ENCODE measurements around the gene HNMT. TPM values are rescaled to one million over a fixed set of nuclear protein-coding genes. Genes with fewer than 3 reads are reported as not detected.
"Not testable (repeated sequence)": the region's sequence is repeated elsewhere in the genome, so short reads cannot be mapped to it uniquely, and the experiment has no call there.

Gene HNMT
- total RNA-seq, result not detected

- POLR2A ChIA-PET, result no interaction called here
- Mint-ChIP-seq H3K4me1 (no peaks in the 10 kb centered on the region), H3K4me3 (no peak within 1 kb of the TSS), H3K27me3 (peaks cover 2% of the 10 kb centered on the region), H3K36me3 (ENCODE audit: low read depth) (no peaks in the 10 kb centered on the region), H3K9me3 (peaks cover 2% of the 10 kb centered on the region), H3K27ac (no peak within 1 kb of the TSS)
- CTCF ChIA-PET, result no interaction called here
- no peak for DNase-seq
Observed at GRCh38 chr2:137964066-137964858, at the start of gene HNMT. Gene HNMT (plus strand): TSS chr2:137964473. CDS start chr2:137964492, 19 bp downstream.

DNA sequence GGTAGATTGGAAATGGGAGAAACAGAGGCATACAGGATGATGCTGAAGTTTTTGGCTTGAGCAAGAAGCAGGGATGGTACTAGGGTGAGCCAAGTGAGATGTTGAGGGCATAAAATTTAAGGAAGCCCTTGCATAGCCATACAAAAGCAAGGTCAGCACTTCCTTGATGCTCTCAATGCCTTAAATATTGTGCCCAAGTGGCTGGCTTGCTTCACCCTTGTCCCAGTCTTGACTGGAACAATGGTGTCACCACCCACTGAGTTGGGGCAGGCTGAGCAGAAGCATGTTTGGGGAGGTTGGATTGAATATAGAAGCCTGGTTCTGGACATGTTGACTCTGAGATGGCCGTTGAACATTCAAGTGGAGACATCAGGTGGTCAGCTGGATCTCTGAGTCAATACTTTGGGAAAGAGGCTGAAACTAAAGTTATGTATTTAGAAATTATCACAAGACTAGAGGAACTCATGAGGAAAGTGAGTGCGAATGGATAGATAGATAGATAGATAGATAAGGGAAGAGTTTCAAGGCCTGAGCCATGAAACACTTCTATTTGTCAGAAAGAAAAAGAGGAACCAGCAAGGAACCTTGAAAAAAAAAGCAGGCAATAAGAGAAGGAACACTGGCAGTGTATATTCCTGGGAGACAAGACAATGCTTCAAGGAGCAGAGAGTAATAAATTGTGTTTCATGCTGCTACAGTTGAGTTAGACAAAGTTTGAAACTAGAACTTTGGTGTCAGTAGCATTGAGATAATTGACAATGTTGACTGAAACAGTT lies 43.0 kb upstream of the HNMT start:
- Mint-ChIP-seq H3K36me3 (ENCODE audit: low read depth) (no peaks in the 10 kb centered on the region), H3K9me3 (no peaks in the 10 kb centered on the region), H3K4me1 (no peaks in the 10 kb centered on the region), H3K27me3 (peaks cover 6% of the 10 kb centered on the region), H3K27ac (no peak overlapping the region), H3K4me3 (no peak overlapping the region)
- DNase-seq, result no peak
- POLR2A ChIA-PET, result no interaction called here
- CTCF ChIA-PET, result no interaction called here

DNA sequence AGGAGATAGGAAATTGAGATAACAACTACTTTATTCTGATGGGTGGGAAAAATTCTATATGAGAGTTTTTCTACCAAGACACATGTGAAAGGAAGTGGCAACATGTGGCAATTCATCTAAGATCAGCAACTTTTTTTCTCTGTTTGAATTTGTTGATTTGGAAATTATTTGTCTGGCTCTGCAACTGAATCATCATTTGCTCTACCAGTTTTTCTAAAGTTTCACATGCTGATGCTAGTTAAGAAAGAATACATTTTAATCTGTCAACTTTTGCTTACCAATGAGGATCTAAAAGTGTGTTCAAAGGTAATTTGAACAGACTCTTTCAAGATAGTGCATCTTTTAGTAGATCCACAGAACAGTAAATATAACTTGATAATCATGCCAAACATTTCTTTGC lies 42.1 kb upstream of the HNMT start:
- H3K36me3 Mint-ChIP-seq (ENCODE audit: low read depth); DNase-seq; H3K4me3 Mint-ChIP-seq; H3K27ac Mint-ChIP-seq; POLR2A ChIA-PET; H3K4me1 Mint-ChIP-seq; H3K27me3 Mint-ChIP-seq; CTCF ChIA-PET; H3K9me3 Mint-ChIP-seq: not testable (repeated sequence)

DNA sequence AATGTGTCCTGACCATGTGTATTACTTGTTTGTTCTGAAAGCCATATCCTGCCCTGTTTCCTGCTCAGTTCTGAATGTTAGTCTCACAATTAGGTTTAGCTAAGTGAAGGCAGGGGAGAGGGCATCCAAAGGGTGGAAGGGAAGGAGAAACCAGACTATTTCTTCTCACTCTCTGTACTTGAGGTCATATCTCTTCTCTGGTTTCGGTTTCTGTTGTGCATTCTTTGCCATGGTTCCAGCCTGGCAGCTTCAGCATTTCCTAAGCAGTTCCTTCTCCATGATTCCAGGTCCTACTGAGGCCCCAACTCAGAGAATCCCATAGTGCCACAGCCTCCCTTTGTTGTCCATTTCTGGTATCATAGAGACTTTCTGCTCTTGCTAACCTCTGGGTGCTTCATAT lies 40.3 kb upstream of the HNMT start:
- no peaks in the 10 kb centered on the region for H3K4me1 Mint-ChIP-seq
- no peak overlapping the region for H3K4me3 Mint-ChIP-seq

GRCh38 chr2:137925599-137925998 lies 38.7 kb upstream of the HNMT start:
- Mint-ChIP-seq H3K4me1 (no peaks in the 10 kb centered on the region), H3K9me3 (no peaks in the 10 kb centered on the region), H3K36me3 (ENCODE audit: low read depth) (no peaks in the 10 kb centered on the region), H3K27ac (no peak overlapping the region), H3K27me3 (peaks cover 4% of the 10 kb centered on the region), H3K4me3 (no peak overlapping the region)
- DNase-seq, result no peak
- POLR2A ChIA-PET, result interaction anchor here (0.6 kb wide), 1 partner anchor 460 kb away, joined by 3 read pairs; no protein-coding TSS in a partner anchor
- CTCF ChIA-PET, result no interaction called here

More for the DNA sequence above, 40.3 kb upstream of the HNMT start:
- ChIA-PET POLR2A (no interaction called here), CTCF (no interaction called here)
- Mint-ChIP-seq H3K27me3 (peaks cover 6% of the 10 kb centered on the region), H3K9me3 (no peaks in the 10 kb centered on the region), H3K36me3 (ENCODE audit: low read depth) (no peaks in the 10 kb centered on the region), H3K27ac (no peak overlapping the region)
- no peak for DNase-seq

- Mint-ChIP-seq H3K4me1 (no peaks in the 10 kb centered on the region), H3K27ac (no peak overlapping the region), H3K36me3 (ENCODE audit: low read depth) (no peaks in the 10 kb centered on the region), H3K4me3 (no peak overlapping the region), H3K27me3 (peaks cover 3% of the 10 kb centered on the region), H3K9me3 (no peaks in the 10 kb centered on the region)
- no peak for DNase-seq
- ChIA-PET CTCF (no interaction called here), POLR2A (no interaction called here)
Observed at GRCh38 chr2:137927846-137928245, 36.4 kb upstream of the HNMT start.

- POLR2A ChIA-PET, result no interaction called here
- H3K36me3 Mint-ChIP-seq (ENCODE audit: low read depth), result no peaks in the 10 kb centered on the region
- no peaks in the 10 kb centered on the region for H3K4me1 Mint-ChIP-seq
- H3K27ac Mint-ChIP-seq, result no peak overlapping the region
- H3K4me3 Mint-ChIP-seq, result no peak overlapping the region
- CTCF ChIA-PET, result no interaction called here
- no peaks in the 10 kb centered on the region for H3K9me3 Mint-ChIP-seq
- no peaks in the 10 kb centered on the region for H3K27me3 Mint-ChIP-seq
- DNase-seq, result no peak
Observed at GRCh38 chr2:137928547-137929518, 35.4 kb upstream of the HNMT start.

DNA sequence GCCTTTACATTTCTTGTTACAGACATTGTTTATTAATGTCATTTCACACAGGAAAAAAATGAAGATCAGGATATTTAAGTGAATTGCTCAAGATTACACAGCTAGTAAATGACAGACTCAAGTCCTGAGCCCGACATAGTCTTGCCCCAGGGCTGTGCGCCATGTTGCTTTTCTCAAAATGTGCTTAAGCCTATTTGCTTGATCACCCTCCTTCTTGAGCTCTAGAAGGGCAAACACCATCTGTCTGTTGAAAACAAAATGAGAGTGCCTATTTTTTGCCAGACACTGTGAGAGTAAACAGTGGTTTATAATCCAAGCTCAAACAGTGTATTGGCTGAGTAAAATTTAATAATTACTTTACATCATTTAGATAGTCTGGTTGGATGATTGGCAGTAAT lies 34.8 kb upstream of the HNMT start:
- ChIA-PET CTCF (no interaction called here), POLR2A (no interaction called here)
- H3K27me3 Mint-ChIP-seq, result no peaks in the 10 kb centered on the region
- no peaks in the 10 kb centered on the region for H3K4me1 Mint-ChIP-seq
- DNase-seq, result no peak
- H3K36me3 Mint-ChIP-seq (ENCODE audit: low read depth), result no peaks in the 10 kb centered on the region
- H3K27ac Mint-ChIP-seq, result no peak overlapping the region
- no peaks in the 10 kb centered on the region for H3K9me3 Mint-ChIP-seq
- no peak overlapping the region for H3K4me3 Mint-ChIP-seq

GRCh38 chr2:137930146-137930545 lies 34.1 kb upstream of the HNMT start:
- Mint-ChIP-seq H3K4me3 (no peak overlapping the region), H3K27me3 (no peaks in the 10 kb centered on the region), H3K4me1 (no peaks in the 10 kb centered on the region), H3K9me3 (no peaks in the 10 kb centered on the region), H3K27ac (no peak overlapping the region), H3K36me3 (ENCODE audit: low read depth) (no peaks in the 10 kb centered on the region)
- CTCF ChIA-PET, result no interaction called here
- no peak for DNase-seq
- POLR2A ChIA-PET, result no interaction called here

DNA sequence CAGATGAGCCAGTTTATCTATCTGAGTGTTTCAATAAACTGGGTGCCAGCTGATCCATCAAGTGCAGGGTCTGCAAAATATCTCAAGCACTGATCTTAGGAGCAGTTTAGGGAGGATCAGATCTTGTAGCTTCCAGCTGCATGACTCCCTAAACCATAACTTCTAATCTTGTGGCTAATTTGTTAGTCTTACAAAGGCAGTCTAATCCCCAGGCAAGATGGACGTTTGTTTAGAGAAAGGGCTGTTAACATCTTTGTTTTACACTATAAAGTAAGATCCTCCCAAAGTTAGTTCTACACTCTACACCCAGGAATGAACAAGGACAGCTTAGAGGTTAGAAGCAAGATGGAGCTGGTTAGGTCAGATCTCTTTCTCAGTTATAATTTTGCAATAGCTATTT lies 28.7 kb upstream of the HNMT start:
- Mint-ChIP-seq H3K27ac (no peak overlapping the region), H3K4me1 (no peaks in the 10 kb centered on the region), H3K9me3 (no peaks in the 10 kb centered on the region), H3K4me3 (no peak overlapping the region), H3K36me3 (ENCODE audit: low read depth) (no peaks in the 10 kb centered on the region), H3K27me3 (no peaks in the 10 kb centered on the region)
- no peak for DNase-seq
- ChIA-PET POLR2A (no interaction called here), CTCF (no interaction called here)

GRCh38 chr2:137937246-137937645 lies 27.0 kb upstream of the HNMT start:
- no peaks in the 10 kb centered on the region for H3K9me3 Mint-ChIP-seq
- ChIA-PET POLR2A (no interaction called here), CTCF (no interaction called here)

GRCh38 chr2:137937778-137938177 lies 26.5 kb upstream of the HNMT start:
- H3K36me3 Mint-ChIP-seq (ENCODE audit: low read depth), result no peaks in the 10 kb centered on the region
- H3K4me3 Mint-ChIP-seq, result no peak overlapping the region
- CTCF ChIA-PET, result no interaction called here
- H3K9me3 Mint-ChIP-seq, result no peaks in the 10 kb centered on the region
- no peak overlapping the region for H3K27ac Mint-ChIP-seq
- H3K27me3 Mint-ChIP-seq, result no peaks in the 10 kb centered on the region
- H3K4me1 Mint-ChIP-seq, result no peaks in the 10 kb centered on the region
- POLR2A ChIA-PET, result no interaction called here
- no peak for DNase-seq

More at GRCh38 chr2:137937246-137937645, 27.0 kb upstream of the HNMT start:
- no peak for DNase-seq
- H3K27ac Mint-ChIP-seq, result no peak overlapping the region
- no peak overlapping the region for H3K4me3 Mint-ChIP-seq
- no peaks in the 10 kb centered on the region for H3K4me1 Mint-ChIP-seq
- H3K27me3 Mint-ChIP-seq, result no peaks in the 10 kb centered on the region
- no peaks in the 10 kb centered on the region for H3K36me3 Mint-ChIP-seq (ENCODE audit: low read depth)

DNA sequence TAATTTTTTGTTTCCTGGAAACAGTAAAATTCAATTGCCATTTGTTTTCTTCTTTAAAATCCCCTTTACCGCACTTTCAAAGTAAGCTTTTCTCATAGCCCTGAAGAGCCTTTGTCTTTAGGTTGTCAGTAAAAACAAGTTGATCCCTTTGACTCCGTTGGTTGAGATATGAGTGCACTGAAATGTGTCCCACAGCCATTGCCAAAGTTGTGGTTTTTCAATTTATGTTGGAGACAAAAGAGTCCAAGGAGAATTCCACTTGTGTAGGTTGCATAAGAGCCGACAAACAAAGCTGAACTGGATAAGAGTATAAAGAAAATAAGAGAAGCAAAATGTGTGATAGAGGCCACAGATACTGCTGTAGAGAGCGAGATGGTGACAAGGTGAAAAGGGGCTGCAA lies 26.1 kb upstream of the HNMT start:
- no peak overlapping the region for H3K27ac Mint-ChIP-seq

More for the DNA sequence above, 26.1 kb upstream of the HNMT start:
- no peaks in the 10 kb centered on the region for H3K4me1 Mint-ChIP-seq
- POLR2A ChIA-PET, result no interaction called here
- H3K27me3 Mint-ChIP-seq, result no peaks in the 10 kb centered on the region
- no peak overlapping the region for H3K4me3 Mint-ChIP-seq
- DNase-seq, result no peak
- CTCF ChIA-PET, result no interaction called here
- H3K36me3 Mint-ChIP-seq (ENCODE audit: low read depth), result no peaks in the 10 kb centered on the region
- H3K9me3 Mint-ChIP-seq, result no peaks in the 10 kb centered on the region
